GM12874 (cell line): ENCODE data around the gene STARD10.

Experiments
- CTCF ChIP-seq: IDR thresholded peaks from 2 replicates; pipeline ENCODE4 v1.5.1; 2011; ENCODE audit warnings: low read depth, mild to moderate bottlenecking, control low read depth, low read length, moderate library complexity; ENCODE audit not compliant: insufficient read depth

STARD10 gene

GRCh38 chr11:72752088-72752914 lies 41.5 kb downstream of the STARD10 start, which contains the start of gene ARAP1:
Gene ARAP1 (minus strand): TSS chr11:72752408. CDS start chr11:72727128, 25,280 bp downstream.
- no peak for TF ChIP-seq CTCF

- no peak for TF ChIP-seq CTCF
These were observed 42.4 kb downstream of the STARD10 start for GRCh38 chr11:72751116-72752087.

GRCh38 chr11:72750556-72751115 lies 43.2 kb downstream of the STARD10 start:
- TF ChIP-seq CTCF: no peak

- no peak for TF ChIP-seq CTCF
These were observed 43.8 kb downstream of the STARD10 start for GRCh38 chr11:72750086-72750485.

GRCh38 chr11:72747289-72747855 lies 46.5 kb downstream of the STARD10 start:
- no peak for TF ChIP-seq CTCF

- TF ChIP-seq CTCF: no peak
These were observed 47.0 kb downstream of the STARD10 start for GRCh38 chr11:72746821-72747220.
